Caco-2 (cell line): ENCODE results near the gene ANO3. TPM values are rescaled to one million over a fixed set of nuclear protein-coding genes. Genes with fewer than 3 reads are reported as not detected.

Experiments
- BruUV-seq: library from RNA; stranded (reverse); fragments of 400-500 nt; replicated peaks from 2 replicates; lab custom pipeline; 2021; lab: Mats Ljungman, UMichigan
- CTCF ChIA-PET: fragments of 300-600 bp; sonication (Branson Sonifier 250); formaldehyde crosslinking; loops from one replicate; lab custom pipeline; 2022; ENCODE audit warnings: antibody characterized with exemption; lab: Charles Lee
- POLR2A ChIA-PET: fragments of 300-600 bp; sonication (Branson Sonifier 250); formaldehyde crosslinking; loops from one replicate; lab custom pipeline; 2022; ENCODE audit warnings: antibody characterized with exemption; lab: Charles Lee
- DNase-seq, 2 experiments: peaks; one replicate each; pipeline versions ENCODE4 v3.0.0 to v3.0.0-alpha.2; 2020 to 2022
- H3K27me3 ChIP-seq: replicated peaks from 2 replicates; pipeline ENCODE4 v1.6.0; 2011; ENCODE audit warnings: low read length; ENCODE audit not compliant: control insufficient read depth, insufficient read depth
- H3K36me3 ChIP-seq: 2 replicates; pipeline ENCODE4 v1.5.1; 2011; ENCODE audit warnings: low read length; ENCODE audit not compliant: control insufficient read depth, insufficient read depth
- H3K4me1 ChIP-seq: fragments of 250-450 bp; sonication (Bioruptor Pico); 2 replicates; pipeline ENCODE4 v1.5.1; 2020; ENCODE audit warnings: mild to moderate bottlenecking
- H3K4me3 ChIP-seq: 2 replicates; pipeline ENCODE4 v1.5.1; 2011; ENCODE audit warnings: low read depth, mild to moderate bottlenecking, control low read depth, low read length
- H3K9me3 ChIP-seq: fragments of 250-450 bp; sonication (Bioruptor Pico); 2 replicates; pipeline ENCODE4 v1.5.1; 2020; ENCODE audit warnings: mild to moderate bottlenecking, moderate library complexity
- H3K27ac Mint-ChIP-seq: one replicate; pipeline ENCODE4 v1.8.0; 2022; ENCODE audit warnings: mixed read lengths; ENCODE audit not compliant: unreplicated experiment
- H3K27me3 Mint-ChIP-seq: one replicate; pipeline ENCODE4 v1.8.0; 2022; ENCODE audit warnings: mixed read lengths; ENCODE audit not compliant: insufficient read depth, unreplicated experiment
- H3K36me3 Mint-ChIP-seq: one replicate; pipeline ENCODE4 v1.8.0; 2022; ENCODE audit warnings: mild to moderate bottlenecking, mixed read lengths; ENCODE audit not compliant: insufficient read depth, unreplicated experiment
- H3K4me1 Mint-ChIP-seq: one replicate; pipeline ENCODE4 v1.8.0; 2022; ENCODE audit warnings: low read depth, mixed read lengths; ENCODE audit not compliant: unreplicated experiment
- H3K4me3 Mint-ChIP-seq: one replicate; pipeline ENCODE4 v1.8.0; 2022; ENCODE audit warnings: mild to moderate bottlenecking, moderate library complexity, mixed read lengths; ENCODE audit not compliant: unreplicated experiment
- H3K9me3 Mint-ChIP-seq: one replicate; pipeline ENCODE4 v1.8.0; 2022; ENCODE audit warnings: mixed read lengths; ENCODE audit not compliant: unreplicated experiment
- CTCF ChIP-seq, 2 experiments: fragments of 200-600 bp in 1 of 2; IDR thresholded peaks; 1 replicate in 1 of 2; 2 replicates in 1 of 2; pipeline versions ENCODE4 v1.5.1 to v1.8.0; 2011 to 2022; ENCODE audit warnings: antibody characterized with exemption in 1 of 2, control low read depth in 1 of 2, inconsistent platforms in 1 of 2, low read depth in 1 of 2, low read length in 1 of 2, mild to moderate bottlenecking in 1 of 2, moderate library complexity in 1 of 2; ENCODE audit not compliant: insufficient read depth in 1 of 2, severe bottlenecking in 1 of 2, unreplicated experiment in 1 of 2
- intact Hi-C: fragments of 100-400 bp; cut with micrococcal nuclease; formaldehyde crosslinking; loops from one replicate; pipeline ENCODE4 v1.10.0; 2022; ENCODE audit not compliant: unreplicated experiment
- total RNA-seq: library from RNA; stranded (reverse); gene quantifications from 2 replicates; pipeline ENCODE4 v1.2.3, GENCODE V29; 2022

ANO3 gene
- total RNA-seq, 1 experiment from 2014 or later, result not detected

DNA sequence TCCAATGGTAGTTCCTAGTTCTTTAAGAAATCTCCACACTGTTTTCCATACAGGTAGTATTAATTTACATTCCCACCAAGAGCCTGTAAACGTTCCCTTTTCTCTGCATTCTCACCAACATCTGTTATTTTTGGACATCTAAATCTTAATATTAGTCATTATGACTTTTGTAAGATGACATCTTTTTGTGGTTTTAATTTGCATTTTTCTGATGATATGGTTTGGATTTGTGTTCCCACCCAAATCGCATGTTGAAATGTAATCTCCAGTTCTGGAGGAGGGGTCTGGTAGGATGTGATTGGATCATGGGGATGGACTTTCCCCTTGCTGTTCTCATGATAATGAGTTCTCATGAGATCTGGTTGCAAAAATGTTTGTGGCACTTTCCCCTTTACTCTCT, 151.2 kb downstream of the ANO3 start:
- no peak for TF ChIP-seq CTCF (IDR thresholded peaks at IDR 0.05; ENCODE audit: insufficient read depth in 1 of 2, low read depth in 1 of 2, low read length in 1 of 2, severe bottlenecking in 1 of 2, unreplicated experiment in 1 of 2)
- Histone ChIP-seq H3K4me1 (no peaks in the 10 kb centered on the region), H3K36me3 (no peaks in the 10 kb centered on the region), H3K9me3 (no peaks in the 10 kb centered on the region), H3K27me3 (no peaks in the 10 kb centered on the region), H3K4me3 (no peak overlapping the region)
- CTCF ChIA-PET, result no interaction called here
- Mint-ChIP-seq H3K27me3 (no peaks in the 10 kb centered on the region), H3K4me3 (no peak overlapping the region), H3K9me3 (peaks cover 15% of the 10 kb centered on the region), H3K27ac (no peak overlapping the region), H3K36me3 (peaks cover 8% of the 10 kb centered on the region), H3K4me1 (no peaks in the 10 kb centered on the region)
- no peak for DNase-seq
- no TSS peak for BruUV-seq
- POLR2A ChIA-PET, result no interaction called here
- intact Hi-C loops, result no loop called here

DNA sequence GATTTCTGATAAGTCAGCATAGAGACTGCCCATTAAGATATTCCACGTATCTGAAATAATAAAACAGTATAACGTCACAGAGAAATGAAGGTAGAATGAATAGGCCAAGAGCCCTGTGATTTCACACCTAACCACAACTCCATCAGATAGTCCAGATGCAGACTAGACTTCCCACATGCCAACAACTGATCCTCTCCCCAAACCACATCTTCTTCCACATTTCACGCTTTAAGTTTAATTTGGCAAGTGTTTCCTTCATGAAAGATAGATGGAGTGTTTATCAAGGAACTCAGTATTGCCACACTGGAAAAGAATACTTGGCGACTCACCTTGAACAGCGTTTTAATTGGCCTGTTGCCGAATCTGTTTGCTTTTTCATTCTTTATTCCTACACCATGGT, 158.6 kb downstream of the ANO3 start:
- Histone ChIP-seq H3K4me1 (no peaks in the 10 kb centered on the region), H3K36me3 (no peaks in the 10 kb centered on the region), H3K9me3 (peaks cover 7% of the 10 kb centered on the region; the same call in 1 of the 2 replicates), H3K27me3 (no peaks in the 10 kb centered on the region), H3K4me3 (no peak overlapping the region)
- Mint-ChIP-seq H3K4me1 (no peaks in the 10 kb centered on the region), H3K36me3 (peaks cover 8% of the 10 kb centered on the region), H3K27ac (no peak overlapping the region), H3K9me3 (no peaks in the 10 kb centered on the region), H3K27me3 (no peaks in the 10 kb centered on the region), H3K4me3 (no peak overlapping the region)
- intact Hi-C loops, result no loop called here
- no peak for DNase-seq
- POLR2A ChIA-PET, result no interaction called here
- no peak for TF ChIP-seq CTCF (IDR thresholded peaks at IDR 0.05; ENCODE audit: insufficient read depth in 1 of 2, low read depth in 1 of 2, low read length in 1 of 2, severe bottlenecking in 1 of 2, unreplicated experiment in 1 of 2)
- CTCF ChIA-PET, result no interaction called here
- BruUV-seq, result no TSS peak

DNA sequence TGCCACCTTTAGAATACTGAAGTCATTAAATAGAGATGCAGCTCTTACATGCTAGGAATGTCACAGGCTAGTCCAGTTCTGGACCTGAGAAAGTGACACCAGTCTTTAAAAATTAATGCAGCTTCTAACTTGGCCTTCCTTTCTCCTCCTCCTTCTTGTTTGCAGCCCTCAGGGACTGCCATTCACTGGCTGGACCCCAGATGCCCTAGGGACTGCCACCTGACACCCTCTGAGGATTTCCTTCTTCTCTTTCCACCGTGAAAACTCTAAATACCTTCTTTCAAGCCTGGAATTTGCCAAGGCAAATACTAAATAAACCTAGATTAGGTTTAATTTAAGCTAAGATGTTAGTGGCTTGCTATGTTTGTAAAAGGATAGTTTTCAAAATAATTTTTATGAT, 161.7 kb downstream of the ANO3 start:
- Histone ChIP-seq H3K27me3 (no peaks in the 10 kb centered on the region), H3K9me3 (peaks cover 5% of the 10 kb centered on the region; the same call in 1 of the 2 replicates), H3K36me3 (no peaks in the 10 kb centered on the region), H3K4me3 (no peak overlapping the region), H3K4me1 (no peaks in the 10 kb centered on the region)
- no peaks in the 10 kb centered on the region for H3K9me3 Mint-ChIP-seq
- POLR2A ChIA-PET, result no interaction called here
- no peak for TF ChIP-seq CTCF (IDR thresholded peaks at IDR 0.05; ENCODE audit: insufficient read depth in 1 of 2, low read depth in 1 of 2, low read length in 1 of 2, severe bottlenecking in 1 of 2, unreplicated experiment in 1 of 2)
- H3K36me3 Mint-ChIP-seq, result no peaks in the 10 kb centered on the region
- no peak for DNase-seq
- no peaks in the 10 kb centered on the region for H3K27me3 Mint-ChIP-seq
- intact Hi-C loops, result no loop called here
- H3K4me3 Mint-ChIP-seq, result no peak overlapping the region
- no peaks in the 10 kb centered on the region for H3K4me1 Mint-ChIP-seq
- CTCF ChIA-PET, result no interaction called here
- H3K27ac Mint-ChIP-seq, result no peak overlapping the region
- BruUV-seq, result no TSS peak
